DLD1 (cell line): Measurements from ENCODE around the gene DEFB127.
"Not testable (repeated sequence)": the region's sequence is repeated elsewhere in the genome, so short reads cannot be mapped to it uniquely, and the experiment has no call there.

ENCODE experiments used
- in situ Hi-C: cut with HindIII; loops from 2 replicates; pipeline ENCODE4 v1.10.0; 2017; ENCODE audit warnings: low sequenced_read_pairs

The DEFB127 gene, protein sequence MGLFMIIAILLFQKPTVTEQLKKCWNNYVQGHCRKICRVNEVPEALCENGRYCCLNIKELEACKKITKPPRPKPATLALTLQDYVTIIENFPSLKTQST

GRCh38 chr20:157154-157553, at the start of gene DEFB127:
Gene DEFB127 (plus strand): TSS chr20:157454. CDS start chr20:157545, 91 bp downstream.
- in situ Hi-C loops: no loop called here

GRCh38 chr20:112396-112795, 44.9 kb upstream of the DEFB127 start:
- in situ Hi-C loops: no loop called here

GRCh38 chr20:117518-117917, 39.7 kb upstream of the DEFB127 start:
- in situ Hi-C loops: no loop called here

DNA sequence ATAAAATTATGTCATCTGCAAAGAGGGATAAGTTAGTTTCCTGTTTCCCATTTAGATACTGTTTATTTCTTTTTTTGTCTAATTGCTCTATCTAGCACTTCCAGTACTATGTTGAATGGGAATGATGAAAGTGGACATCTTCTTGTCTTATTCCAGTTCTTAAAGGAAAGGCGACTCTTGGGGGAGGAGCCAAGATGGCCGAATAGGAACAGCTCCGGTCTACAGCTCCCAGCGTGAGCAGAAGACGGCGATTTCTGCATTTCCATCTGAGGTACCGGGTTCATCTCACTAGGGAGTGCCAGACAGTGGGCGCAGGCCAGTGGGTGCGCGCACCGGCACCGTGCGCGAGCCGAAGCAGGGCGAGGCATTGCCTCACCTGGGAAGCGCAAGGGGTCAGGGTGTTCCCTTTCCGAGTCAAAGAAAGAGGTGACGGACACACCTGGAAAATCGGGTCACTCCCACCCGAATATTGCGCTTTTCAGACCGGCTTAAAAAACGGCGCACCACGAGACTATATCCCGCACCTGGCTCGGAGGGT, 27.4 kb upstream of the DEFB127 start:
- in situ Hi-C loops: not testable (repeated sequence)

DNA sequence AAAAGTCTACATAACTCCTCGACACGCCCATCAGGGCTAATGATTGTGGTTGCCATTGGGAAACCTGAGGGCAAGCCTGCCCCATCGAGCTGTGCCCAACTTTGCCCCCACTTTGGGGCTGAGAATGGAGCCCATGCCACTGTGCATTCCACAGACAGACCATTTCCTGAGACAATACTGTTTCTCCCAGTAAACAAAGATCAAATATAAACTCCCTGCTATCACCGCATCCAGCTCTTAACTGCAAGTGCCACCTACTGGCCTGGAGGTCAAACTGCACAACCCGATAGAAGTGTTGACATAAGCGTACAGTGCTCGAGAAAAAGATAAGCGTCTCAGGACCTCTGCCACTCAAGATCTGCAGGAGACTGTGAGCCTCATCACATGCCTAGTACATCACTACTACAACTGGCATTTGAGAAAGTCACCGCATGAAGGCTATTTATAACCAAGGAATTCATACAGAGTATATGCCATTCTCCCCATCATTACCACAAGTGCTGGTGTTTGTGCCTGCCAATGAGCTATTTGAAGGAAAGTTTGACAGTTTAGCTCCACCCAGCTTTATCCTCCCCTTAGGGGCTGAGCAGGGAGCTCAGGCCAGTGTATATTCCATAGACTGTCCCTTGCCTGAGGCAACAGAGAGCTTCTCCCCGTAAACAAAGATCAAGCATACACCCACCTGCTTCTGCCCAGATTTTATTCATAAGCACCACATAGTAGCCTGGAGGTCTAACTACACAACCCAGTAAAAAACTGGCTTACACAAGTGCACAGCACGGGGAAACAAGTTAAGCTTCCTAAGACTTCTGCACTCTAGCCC, 19.4 kb upstream of the DEFB127 start:
- in situ Hi-C loops: no loop called here

- in situ Hi-C loops: no loop called here
These were observed 15.0 kb upstream of the DEFB127 start, which contains the start of gene DEFB126 for GRCh38 chr20:142290-142689. Gene DEFB126 (plus strand): TSS chr20:142590. CDS start chr20:142629, 39 bp downstream.

DNA sequence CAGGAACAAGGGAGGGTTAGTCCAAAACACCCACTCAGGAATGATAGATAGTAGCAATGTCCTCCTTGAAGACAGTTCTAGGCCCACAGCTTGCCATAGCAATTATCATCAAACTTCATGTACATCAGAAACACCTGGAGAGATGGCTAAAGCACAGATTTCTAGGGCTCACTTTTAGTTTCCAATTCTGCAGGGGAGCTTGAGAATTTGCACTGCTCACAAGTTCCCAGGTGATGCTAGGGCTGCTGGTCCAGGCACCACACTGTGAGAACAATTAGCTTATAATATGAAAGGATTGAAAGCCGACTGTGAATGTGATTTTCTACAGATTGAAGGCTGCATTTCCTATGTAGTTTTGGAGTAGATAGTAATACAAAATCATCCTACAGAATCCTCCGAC, 11.4 kb upstream of the DEFB127 start:
- in situ Hi-C loops: no loop called here

DNA sequence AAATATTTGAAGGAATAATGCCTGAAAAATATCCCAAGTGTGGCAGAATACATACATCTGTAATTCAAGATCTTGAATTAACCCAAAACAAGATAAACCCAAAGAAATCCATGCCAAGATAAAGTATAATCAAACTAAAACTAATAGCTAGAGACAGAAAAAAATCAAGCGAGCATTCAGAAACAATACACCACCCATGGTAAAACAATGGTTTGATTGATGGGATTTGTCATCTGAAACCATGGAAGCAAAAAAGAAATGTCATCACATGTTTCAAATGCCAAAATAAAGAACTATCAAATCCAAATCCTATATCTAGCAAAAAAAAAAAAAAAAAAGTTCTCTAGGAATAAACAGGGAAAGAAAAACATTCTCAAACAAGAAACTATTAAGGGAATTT, 5.1 kb upstream of the DEFB127 start:
- in situ Hi-C loops: no loop called here

GRCh38 chr20:164618-165017, 7.4 kb downstream of the DEFB127 start:
- in situ Hi-C loops: no loop called here

DNA sequence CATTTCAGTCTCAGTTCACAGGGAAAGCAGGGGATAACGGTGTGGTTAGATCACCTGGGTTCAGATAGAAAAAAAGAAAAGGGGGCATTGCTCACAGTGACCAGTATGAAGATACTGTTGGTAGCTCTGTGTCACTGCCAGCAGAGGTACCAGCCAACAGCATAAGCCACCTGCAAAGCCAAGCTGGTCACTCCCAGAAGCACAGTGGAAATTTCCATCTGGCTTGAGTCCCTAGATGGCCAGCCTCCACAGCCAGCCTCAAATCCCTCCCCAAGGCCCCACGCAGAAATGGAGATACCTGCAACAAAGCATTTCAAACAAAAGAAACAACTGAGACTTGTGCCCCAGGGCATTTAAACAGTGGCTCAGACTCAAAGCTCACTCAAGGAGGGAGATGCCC, 11.6 kb downstream of the DEFB127 start:
- in situ Hi-C loops: no loop called here

DNA sequence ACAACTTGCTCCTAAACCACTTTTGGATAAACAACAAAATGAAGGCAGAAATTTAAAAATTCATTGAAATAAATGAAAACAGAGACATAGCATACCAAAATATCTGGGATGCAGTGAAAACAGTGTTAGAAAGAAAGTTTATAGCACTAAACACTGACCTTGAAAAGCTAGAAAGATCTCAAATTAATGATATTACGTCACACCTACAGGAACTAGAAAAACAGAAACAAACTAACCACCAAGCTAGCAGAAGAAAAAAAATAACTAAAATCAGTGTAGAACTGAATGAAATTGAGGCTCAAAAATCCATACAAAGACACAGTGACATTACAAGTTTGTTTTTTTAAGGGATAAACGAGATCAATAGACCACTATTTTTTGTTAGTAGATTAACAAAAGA, 27.0 kb downstream of the DEFB127 start:
- in situ Hi-C loops: no loop called here

GRCh38 chr20:187733-188132, 30.5 kb downstream of the DEFB127 start:
- in situ Hi-C loops: no loop called here

- in situ Hi-C loops: no loop called here
These were observed 32.4 kb downstream of the DEFB127 start, which contains the start of gene DEFB128 for GRCh38 chr20:189611-190010. Gene DEFB128 (minus strand): TSS chr20:189711. CDS start chr20:189623, 88 bp downstream.

- in situ Hi-C loops: no loop called here
These were observed 41.0 kb downstream of the DEFB127 start for GRCh38 chr20:198225-198624.

DNA sequence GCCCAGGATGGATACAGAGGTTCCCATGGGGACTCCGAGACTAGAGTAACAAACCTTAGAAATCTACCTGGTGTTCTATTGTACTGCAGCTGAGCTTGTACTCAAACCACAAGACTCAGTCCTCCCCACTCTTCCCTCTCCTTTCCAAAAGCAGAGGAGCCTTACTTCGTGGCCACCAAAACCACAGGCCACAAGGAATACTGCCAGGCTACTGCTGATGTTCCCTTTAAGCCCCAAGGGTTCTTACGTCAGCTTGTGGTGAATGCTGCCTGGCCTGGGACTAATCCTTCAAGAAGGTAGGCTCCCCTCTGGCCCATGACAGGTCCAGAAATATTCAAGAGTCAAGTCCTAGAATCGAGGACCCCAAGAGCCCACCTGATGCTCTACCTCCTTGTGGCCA, 42.7 kb downstream of the DEFB127 start:
- in situ Hi-C loops: no loop called here

DNA sequence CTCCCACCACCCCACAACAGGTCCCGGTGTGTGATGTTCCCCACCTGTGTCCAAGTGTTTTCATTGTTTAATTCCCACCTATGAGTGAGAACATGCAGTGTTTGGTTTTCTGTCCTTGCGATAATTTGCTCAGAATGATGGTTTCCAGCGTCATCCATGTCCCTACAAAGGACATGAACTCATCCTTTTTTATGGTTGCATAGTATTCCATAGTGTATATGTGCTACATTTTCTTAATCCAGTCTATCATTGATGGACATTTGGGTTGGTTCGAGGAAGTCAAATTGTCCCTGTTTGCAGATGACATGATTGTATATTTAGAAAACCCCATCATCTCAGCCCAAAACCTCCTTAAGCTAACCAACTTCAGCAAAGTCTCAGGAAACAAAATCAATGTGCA, 46.4 kb downstream of the DEFB127 start:
- in situ Hi-C loops: not testable (repeated sequence)
